D341Med (cell line): ENCODE results near the gene APP.
A peak's percentile ranks its signal among the peaks of the same experiment; 100 is the strongest.
"Not testable (repeated sequence)": the region's sequence is repeated elsewhere in the genome, so short reads cannot be mapped to it uniquely, and the experiment has no call there.

Experiments
- DNase-seq: peaks from one replicate; pipeline ENCODE4 v3.0.0; 2012; ENCODE audit warnings: low spot score

Gene APP

DNA sequence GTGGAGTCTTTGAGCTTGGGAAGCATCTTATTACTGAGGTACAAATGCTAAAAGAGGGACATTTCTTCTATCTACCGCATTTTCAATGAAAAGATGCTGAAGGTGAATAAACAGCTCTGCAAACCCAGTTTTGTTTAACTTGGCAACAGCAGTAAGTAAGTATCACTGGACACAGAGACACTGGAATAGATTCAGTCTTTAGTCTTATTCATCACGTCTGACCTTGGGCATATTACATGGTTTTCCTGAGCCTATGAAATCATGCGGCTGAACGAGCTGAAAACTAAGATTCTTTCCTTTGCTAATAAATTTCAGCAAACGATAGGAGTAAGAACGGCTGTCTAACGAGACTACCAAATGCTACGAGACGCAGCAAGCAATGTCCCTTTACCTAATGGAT lies 228.4 kb downstream of the APP start:
- DNase-seq = no peak

DNA sequence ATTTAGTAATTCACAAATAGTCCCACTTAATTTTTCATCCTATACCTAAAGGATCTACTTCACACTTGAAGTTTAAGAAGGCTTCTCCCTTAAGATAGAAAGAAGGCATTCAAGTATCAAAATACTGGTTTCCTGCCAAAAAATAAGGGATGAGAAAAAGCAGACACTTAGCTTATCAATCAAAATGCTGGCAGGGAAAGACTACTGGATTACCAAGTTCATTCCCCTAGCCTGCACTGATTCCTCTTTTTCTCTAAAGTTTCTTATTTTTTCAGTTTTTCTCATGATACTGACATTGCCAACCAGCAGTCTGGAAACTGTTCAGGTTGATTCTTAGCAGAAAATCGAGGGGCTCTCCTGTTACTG lies 231.2 kb downstream of the APP start:
- no peak for DNase-seq

DNA sequence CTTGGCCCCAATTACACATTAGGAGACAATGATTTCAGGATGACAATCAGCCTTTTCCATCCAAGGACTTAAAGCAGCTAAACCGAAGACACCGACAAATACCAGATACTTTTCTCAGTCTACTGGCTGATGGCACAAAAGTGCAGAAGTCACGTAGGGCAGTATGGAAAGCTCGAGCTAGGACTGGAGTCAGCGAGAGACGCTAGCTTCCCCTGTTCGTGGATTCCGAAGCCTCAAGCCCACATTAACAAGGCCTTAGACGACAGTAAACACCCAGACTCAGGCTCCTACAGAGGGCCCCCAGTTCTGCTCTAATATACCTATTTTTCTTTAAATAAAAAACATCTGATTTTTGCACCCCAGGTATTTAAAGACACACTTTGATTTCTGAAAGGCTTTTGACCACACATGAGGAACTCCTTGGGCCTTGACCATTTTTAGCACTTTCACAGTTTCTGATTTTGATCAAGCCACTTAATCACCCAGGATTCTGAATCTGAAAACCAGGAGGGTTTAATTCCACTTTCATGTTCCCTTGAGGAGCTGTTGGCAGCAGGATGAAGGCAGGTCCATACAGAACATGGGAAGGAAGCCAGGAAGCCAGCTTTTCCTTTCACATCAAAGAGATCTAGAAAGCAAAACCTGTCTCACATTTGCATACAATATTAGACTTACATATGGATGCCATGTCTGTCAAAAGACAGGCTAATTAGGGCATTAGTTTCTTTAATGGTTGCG lies 231.7 kb downstream of the APP start:
- DNase-seq = peak; percentile 38

GRCh38 chr21:25936776-25937175 lies 233.8 kb downstream of the APP start:
- DNase-seq = no peak

DNA sequence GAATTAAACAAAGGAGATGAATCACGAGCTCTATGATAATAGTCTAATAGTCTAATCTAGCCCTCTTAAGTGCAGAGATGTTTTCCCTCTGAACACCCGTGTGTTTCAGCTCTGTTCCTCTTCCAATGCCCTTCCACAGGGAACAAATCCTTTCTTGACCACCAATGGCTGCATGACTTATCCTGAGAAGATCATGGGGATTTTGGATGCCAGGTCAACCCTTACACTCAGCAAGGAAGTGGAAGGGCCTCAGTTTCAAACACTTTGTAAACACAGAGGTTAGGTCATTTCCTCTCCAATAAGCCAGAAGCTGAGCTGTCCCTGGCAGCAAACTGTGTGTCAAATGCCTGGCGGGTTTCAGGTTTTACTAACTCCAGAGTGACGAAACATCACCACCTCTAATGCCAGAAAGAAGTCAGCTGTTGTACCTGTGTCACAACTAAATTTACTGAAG lies 235.8 kb downstream of the APP start:
- DNase-seq = no peak

DNA sequence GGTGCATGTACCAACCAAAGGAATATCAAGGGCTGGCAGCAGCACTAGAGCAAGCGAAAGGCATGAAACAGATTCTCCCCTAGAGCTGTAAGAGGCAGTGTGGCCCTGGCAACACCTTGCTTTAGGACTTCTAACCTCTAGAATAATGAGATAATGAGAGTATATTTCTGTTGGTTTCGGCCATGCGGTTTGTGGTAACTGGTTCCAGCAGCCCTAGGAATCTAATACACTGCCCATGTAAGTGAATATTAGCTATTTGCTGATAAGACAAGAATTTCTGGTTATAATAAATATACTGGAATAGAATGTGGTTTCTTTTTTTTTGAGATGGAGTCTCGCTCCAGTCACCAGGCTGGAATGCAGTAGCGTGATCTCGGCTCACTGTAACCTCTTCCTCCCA lies 236.4 kb downstream of the APP start:
- DNase-seq = no peak

DNA sequence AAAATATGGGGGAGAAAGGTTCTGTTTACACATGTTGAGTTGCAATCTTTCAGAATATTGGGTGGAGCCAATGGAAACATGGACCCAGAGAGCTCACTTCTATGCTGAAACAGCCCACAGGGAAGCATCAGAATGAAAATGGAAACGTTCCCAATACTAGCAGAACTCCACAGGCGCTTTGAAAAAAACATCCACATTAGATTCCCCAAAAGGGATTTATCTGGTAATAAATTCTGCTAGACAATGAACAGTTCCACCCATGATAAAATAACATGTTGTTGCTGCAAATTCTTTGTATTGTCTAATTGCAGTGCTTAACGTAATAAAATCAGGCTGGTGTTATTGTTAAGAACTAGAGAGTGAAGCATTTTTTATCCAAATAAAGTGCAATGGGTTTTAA lies 238.8 kb downstream of the APP start:
- DNase-seq = no peak

- DNase-seq = no peak
Observed at GRCh38 chr21:25929856-25930520, 240.6 kb downstream of the APP start.

GRCh38 chr21:25927195-25927880 lies 243.2 kb downstream of the APP start:
- no peak for DNase-seq

DNA sequence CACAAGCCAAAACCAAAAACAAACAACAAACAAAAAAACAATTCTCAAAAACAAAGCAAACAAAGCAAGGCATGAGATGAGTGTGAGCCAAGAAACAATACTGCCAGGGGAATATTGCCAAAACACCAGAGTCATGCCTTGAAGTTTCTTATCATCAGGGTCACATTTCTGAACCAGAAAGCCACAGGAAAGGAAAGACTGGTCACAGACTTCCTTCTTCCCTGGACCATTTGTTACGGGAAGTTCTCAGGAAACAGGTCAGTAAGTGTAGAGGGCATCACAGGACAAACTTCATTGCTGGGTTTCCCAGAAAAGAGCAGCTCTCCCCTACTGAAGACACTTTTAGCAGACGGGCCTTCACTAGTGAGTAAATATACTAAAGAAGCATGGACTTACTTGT lies 244.6 kb downstream of the APP start:
- no peak for DNase-seq

GRCh38 chr21:25925064-25925800 lies 245.3 kb downstream of the APP start:
- DNase-seq = no peak

DNA sequence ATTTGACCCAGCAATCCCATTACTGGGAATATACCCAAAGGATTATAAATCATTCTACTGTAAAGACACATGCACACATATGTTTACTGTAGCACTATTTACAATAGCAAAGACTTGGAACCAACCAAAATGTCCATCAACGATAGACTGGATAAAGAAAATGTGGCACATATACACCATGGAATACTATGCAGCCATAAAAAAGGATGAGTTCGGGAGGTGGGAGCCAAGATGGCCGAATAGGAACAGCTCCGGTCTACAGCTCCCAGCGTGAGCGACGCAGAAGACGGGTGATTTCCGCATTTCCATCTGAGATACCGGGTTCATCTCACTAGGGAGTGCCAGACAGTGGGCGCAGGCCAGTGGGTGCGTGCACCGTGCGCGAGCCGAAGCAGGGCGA lies 252.4 kb downstream of the APP start:
- not testable (repeated sequence) for DNase-seq

- DNase-seq = no peak
Observed at GRCh38 chr21:25916226-25916625, 254.3 kb downstream of the APP start.

DNA sequence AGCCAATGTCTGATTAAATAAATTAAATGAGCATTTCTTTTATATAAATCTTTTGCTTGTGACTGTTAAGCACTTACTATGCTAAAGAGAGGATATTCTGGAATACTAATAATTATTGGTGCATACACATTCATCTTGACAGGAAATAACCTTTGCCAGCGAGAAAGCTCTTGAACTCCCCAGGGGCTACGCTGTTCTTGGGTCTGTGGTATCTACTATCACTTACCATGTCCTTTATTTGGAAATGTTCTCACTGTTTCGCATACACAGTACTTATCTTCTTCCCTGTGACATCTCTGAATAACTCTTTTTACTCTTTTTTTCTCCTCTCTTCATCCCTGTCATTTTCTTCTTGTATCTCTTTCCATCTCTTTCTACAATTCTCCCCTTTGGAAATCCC lies 257.1 kb downstream of the APP start:
- DNase-seq = no peak

DNA sequence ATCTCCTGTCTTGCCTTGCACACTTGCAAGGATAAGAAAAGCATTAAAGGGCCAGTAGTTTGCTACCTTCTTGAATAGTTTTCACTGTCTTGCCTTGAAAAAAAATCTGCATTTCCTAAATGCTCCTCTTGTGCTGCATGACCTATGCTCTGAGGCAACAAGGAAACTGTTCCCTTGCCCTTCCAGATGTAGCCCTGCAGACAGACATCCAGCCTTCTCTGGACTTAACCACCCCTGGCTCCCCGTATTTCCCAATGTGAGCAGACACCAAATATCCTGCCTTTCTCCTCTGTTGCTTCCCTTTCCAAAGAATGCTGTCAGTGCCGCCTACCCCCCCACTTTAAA lies 258.2 kb downstream of the APP start:
- DNase-seq = no peak

DNA sequence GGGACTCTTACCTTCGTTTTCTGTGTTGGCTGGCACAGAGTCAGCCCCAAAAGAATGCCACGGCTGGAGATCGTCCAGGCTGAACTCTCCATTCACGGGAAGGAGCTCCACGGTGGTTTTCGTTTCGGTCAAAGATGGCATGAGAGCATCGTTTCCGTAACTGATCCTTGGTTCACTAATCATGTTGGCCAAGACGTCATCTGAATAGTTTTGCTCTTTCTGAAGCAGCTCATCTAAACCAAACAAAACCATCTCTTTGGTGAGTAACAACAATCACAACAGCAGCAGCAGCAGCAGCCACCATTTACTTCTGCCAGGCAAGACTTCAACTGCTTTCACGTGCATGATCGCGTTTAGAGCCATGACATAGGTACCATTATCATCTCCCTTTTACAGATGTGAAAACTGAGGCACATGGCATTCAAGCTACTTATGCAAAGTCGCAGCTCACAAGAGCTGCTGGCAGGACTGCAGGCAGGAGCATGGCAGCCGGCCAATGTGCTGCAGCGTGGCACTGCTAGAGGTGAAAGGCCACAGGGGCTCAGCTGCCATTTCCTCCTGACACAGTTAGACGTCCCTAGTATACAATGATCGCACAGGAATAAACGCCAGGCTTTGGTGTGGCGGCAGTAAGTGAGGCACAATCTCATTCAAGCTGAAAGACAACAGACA lies 258.7 kb downstream of the APP start:
- no peak for DNase-seq

- no peak for DNase-seq
Observed at GRCh38 chr21:25910809-25911208, 259.8 kb downstream of the APP start.

- no peak for DNase-seq
Observed at GRCh38 chr21:25909341-25909740, 261.2 kb downstream of the APP start.

- no peak for DNase-seq
Observed at GRCh38 chr21:25908495-25908894, 262.1 kb downstream of the APP start.

DNA sequence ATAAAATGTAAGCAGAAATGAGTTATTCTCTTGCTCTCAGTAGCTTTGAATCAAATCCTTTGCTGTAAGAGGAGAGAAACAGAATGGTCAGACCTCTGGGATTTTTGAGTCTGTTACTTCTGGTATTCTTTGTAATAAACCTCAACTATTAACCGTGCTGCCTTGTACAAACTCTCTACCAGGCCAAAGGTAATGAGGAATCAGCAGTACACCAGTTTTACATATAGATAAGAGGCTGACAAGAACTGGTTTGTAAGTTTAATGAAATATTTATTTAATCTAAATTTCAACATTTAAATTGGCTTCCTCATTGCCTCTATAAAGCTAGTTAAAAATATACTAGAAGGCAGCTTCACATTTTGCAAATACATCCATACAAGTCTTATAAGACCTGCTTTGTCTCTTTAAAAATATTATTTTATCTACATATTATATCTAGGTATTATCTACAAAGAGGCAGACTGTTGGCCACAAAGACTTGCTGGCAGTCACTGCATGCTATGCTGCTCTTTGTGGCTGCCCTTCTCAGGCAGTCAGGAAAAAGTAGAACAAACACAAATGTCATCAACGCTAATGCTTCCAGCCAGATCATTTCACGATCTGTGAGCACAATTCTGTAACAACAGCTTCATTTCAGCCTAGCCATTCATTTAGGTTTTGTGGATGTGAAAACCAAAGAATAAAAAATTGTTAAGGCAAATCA lies 262.8 kb downstream of the APP start:
- no peak for DNase-seq

DNA sequence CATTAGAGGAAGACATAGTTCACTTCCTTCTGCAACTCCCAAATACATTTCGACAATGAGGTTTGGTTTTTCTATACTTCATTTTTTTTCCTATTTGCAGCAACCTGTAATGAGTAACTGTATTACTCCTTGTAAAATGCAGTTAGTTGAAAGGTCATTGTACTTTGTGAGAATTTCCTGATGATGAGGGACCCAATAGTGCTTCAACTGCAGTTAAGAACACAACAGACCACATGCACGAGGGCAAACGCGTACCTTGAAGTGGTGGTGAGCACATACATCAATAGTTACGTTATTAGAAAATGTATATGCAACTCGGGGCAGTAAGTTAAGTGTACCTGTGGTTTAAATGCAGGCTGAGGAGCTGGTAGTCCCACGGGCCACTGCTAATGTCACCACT lies 264.0 kb downstream of the APP start:
- no peak for DNase-seq

DNA sequence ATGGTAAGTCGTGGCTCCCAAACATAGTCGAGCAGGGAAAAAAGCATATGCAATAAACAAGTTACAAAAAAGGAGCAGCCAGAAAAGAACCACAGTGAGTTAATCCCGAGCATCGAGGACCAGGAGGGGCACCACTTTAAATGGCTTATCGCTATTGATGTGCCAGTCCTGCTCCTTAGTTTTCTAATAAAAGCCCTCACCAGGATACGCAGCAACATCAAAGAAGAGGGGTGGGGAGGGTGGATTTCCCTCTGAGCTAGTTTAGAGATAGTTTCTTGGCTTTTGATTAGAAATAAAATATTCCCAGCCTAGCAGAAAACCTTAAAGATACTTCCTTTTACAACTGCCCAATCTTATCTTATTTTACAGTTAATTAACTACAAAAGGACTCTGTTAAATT lies 265.4 kb downstream of the APP start:
- DNase-seq = no peak
